SK-N-SH (cell line): ENCODE measurements around the gene NR2F6. TPM values are rescaled to one million over a fixed set of nuclear protein-coding genes. Genes with fewer than 3 reads are reported as not detected.

ENCODE experiments used
- CTCF ChIA-PET: fragments of 300-600, 350-600 bp; formaldehyde crosslinking; extraction: SDS; loops from one replicate; lab custom pipeline; 2021; lab: Yijun Ruan, JAX
- POLR2A ChIA-PET: fragments of 350-600 bp; sonication (Branson Sonifier 250); formaldehyde crosslinking; extraction: SDS; loops from one replicate; lab custom pipeline; 2020; ENCODE audit warnings: antibody characterized with exemption, inconsistent platforms; lab: Yijun Ruan, JAX
- DNase-seq: peaks from one replicate; pipeline ENCODE4 v3.0.0; 2012
- H2AFZ ChIP-seq: fragments of 200-600 bp; sonication (generic); 2 replicates; pipeline ENCODE4 v1.8.1; 2016; ENCODE audit warnings: antibody characterized with exemption, mild to moderate bottlenecking, low read depth
- H3F3A ChIP-seq: fragments of 200-600 bp; sonication (generic); replicated peaks from 2 replicates; pipeline ENCODE3; 2016; ENCODE audit warnings: antibody characterized with exemption, mild to moderate bottlenecking; ENCODE audit not compliant: insufficient read depth
- H3K27ac ChIP-seq, 2 experiments: fragments of 200-500 bp in 1 of 2; fragments of 200-600 bp in 1 of 2; sonication (Bioruptor generic) in 1 of 2; sonication (generic), shearing (Covaris generic) in 1 of 2; 2 replicates each; pipeline versions ENCODE4 v1.5.1 to v1.6.1; 2014 to 2016; ENCODE audit warnings: low read depth in 2 of 2, inconsistent platforms in 1 of 2, low read length in 1 of 2, mild to moderate bottlenecking in 1 of 2, mixed read lengths in 1 of 2
- H3K27me3 ChIP-seq: fragments of 200-600 bp; sonication (generic), shearing (Covaris generic); 2 replicates; pipeline ENCODE4 v1.6.1; 2016; ENCODE audit warnings: mixed run types; ENCODE audit not compliant: insufficient read depth
- H3K36me3 ChIP-seq, 2 experiments: fragments of 200-500 bp in 1 of 2; fragments of 200-600 bp in 1 of 2; sonication (Bioruptor generic) in 1 of 2; sonication (generic) in 1 of 2; replicated peaks in 1 of 2; 2 replicates each; pipeline versions ENCODE3 to v1.5.1; 2014 to 2016; ENCODE audit warnings: low read length in 1 of 2, mild to moderate bottlenecking in 1 of 2; ENCODE audit not compliant: insufficient read depth in 2 of 2, control insufficient read depth in 1 of 2
- H3K4me1 ChIP-seq, 2 experiments: fragments of 200-500 bp in 1 of 2; fragments of 200-600 bp in 1 of 2; sonication (Bioruptor generic) in 1 of 2; sonication (generic), shearing (Covaris generic) in 1 of 2; 2 replicates each; pipeline versions ENCODE4 v1.5.1 to v1.6.1; 2014 to 2016; ENCODE audit warnings: low read depth in 1 of 2, low read length in 1 of 2, mixed run types in 1 of 2; ENCODE audit not compliant: insufficient read depth in 2 of 2, control insufficient read depth in 1 of 2
- H3K4me2 ChIP-seq: fragments of 200-600 bp; sonication (generic), shearing (Covaris generic); 2 replicates; pipeline ENCODE4 v1.6.1; 2017; ENCODE audit warnings: mixed run types
- H3K4me3 ChIP-seq, 2 experiments: fragments of 200-500 bp in 1 of 2; fragments of 200-600 bp in 1 of 2; sonication (Bioruptor generic) in 1 of 2; sonication (generic), shearing (Covaris generic) in 1 of 2; 2 replicates each; pipeline versions ENCODE4 v1.5.1 to v1.8.1; 2014 to 2016; ENCODE audit warnings: low read depth in 2 of 2, inconsistent platforms in 1 of 2, low read length in 1 of 2, mild to moderate bottlenecking in 1 of 2, mixed read lengths in 1 of 2, moderate library complexity in 1 of 2
- H3K79me2 ChIP-seq: fragments of 200-600 bp; sonication (generic); 2 replicates; pipeline ENCODE4 v1.8.1; 2017; ENCODE audit warnings: mild to moderate bottlenecking; ENCODE audit not compliant: insufficient read depth
- H3K9ac ChIP-seq: fragments of 200-600 bp; sonication (generic); 2 replicates; pipeline ENCODE4 v1.6.1; 2017; ENCODE audit warnings: mixed run types
- H3K9me2 ChIP-seq: fragments of 200-600 bp; sonication (generic); 2 replicates; pipeline ENCODE4 v1.6.1; 2017; ENCODE audit warnings: mixed run types
- H3K9me3 ChIP-seq: fragments of 200-600 bp; sonication (generic); 2 replicates; pipeline ENCODE4 v1.6.1; 2017; ENCODE audit warnings: mixed run types, mild to moderate bottlenecking, moderate library complexity
- H4K20me1 ChIP-seq: fragments of 200-600 bp; sonication (generic); 2 replicates; pipeline ENCODE4 v1.6.1; 2017; ENCODE audit warnings: mild to moderate bottlenecking, mixed run types; ENCODE audit not compliant: insufficient read depth
- CHD2 ChIP-seq: fragments of 150-350 bp; IDR thresholded peaks from 2 replicates; pipeline ENCODE4 v1.6.1; 2018; ENCODE audit warnings: low read length; ENCODE audit not compliant: partially characterized antibody
- ELF1 ChIP-seq: IDR thresholded peaks from 2 replicates; pipeline ENCODE4 v1.4.0; 2012
- EZH2phosphoT487 ChIP-seq: fragments of 200-600 bp; sonication (generic); IDR thresholded peaks from 2 replicates; pipeline ENCODE4 v1.6.1; 2017; ENCODE audit warnings: low read depth, mixed run types, mild to moderate bottlenecking, antibody characterized with exemption, moderate library complexity, borderline replicate concordance
- FOXJ3 ChIP-seq: sonication (generic); formaldehyde crosslinking; IDR thresholded peaks from 2 replicates; pipeline ENCODE4 v1.5.1; 2020; ENCODE audit warnings: mild to moderate bottlenecking, missing genetic modification reagents
- GATA2 ChIP-seq: sonication (generic); formaldehyde crosslinking; IDR thresholded peaks from 2 replicates; pipeline ENCODE4 v1.5.0; 2020; ENCODE audit warnings: mild to moderate bottlenecking, missing genetic modification reagents
- MEF2A ChIP-seq: IDR thresholded peaks from 2 replicates; pipeline ENCODE4 v1.4.0; 2012; ENCODE audit warnings: low read depth, borderline replicate concordance
- MXI1 ChIP-seq: IDR thresholded peaks from 2 replicates; pipeline ENCODE4 v1.6.1; 2012; ENCODE audit warnings: mild to moderate bottlenecking, low read depth, low read length, improper control_type of control experiment
- POLR2AphosphoS5 ChIP-seq: IDR thresholded peaks from 2 replicates; pipeline ENCODE4 v1.6.1; 2012; ENCODE audit warnings: low read depth, low read length
- TEAD4 ChIP-seq: IDR thresholded peaks from 2 replicates; pipeline ENCODE4 v1.4.0; 2012; ENCODE audit warnings: mild to moderate bottlenecking, borderline replicate concordance; ENCODE audit not compliant: insufficient read depth
- YY1 ChIP-seq: IDR thresholded peaks from 2 replicates; pipeline ENCODE4 v1.4.0; 2012; ENCODE audit warnings: low read depth, mild to moderate bottlenecking
- WGBS: methylation state at CpG from one replicate; pipeline ENCODE4 v1.1.6; 2017; ENCODE audit warnings: low lambda C conversion rate; 5-methylcytosine and 5-hydroxymethylcytosine counted together
- polyA plus RNA-seq, 3 experiments: library from polyadenylated mRNA; depleted of rRNA; stranded (reverse); fragments of >200 nt; gene quantifications; 2 replicates each; pipeline ENCODE4 v1.2.3, GENCODE V29; 2012
- TF ChIP-seq, protein P1 (sequence below): IDR thresholded peaks from 2 replicates; pipeline ENCODE4 v1.4.0; 2012; ENCODE audit warnings: low read depth, borderline replicate concordance
- TF ChIP-seq, protein P2 (sequence below): IDR thresholded peaks from 2 replicates; pipeline ENCODE4 v1.6.1; 2012; ENCODE audit warnings: mild to moderate bottlenecking, low read depth, low read length, moderate library complexity

NR2F6 gene
- polyA plus RNA-seq, 1 of the 3 experiments (the other 2 are of a cell fraction), result 37.3 TPM

GRCh38 chr19:17209126-17210036 lies 36.3 kb downstream of the NR2F6 start:
- H3K4me3 ChIP-seq, result no peak overlapping the region
- no peaks in the 10 kb centered on the region for H3K27me3 ChIP-seq
- ChIA-PET POLR2A (no interaction called here), CTCF (interaction anchor here (0.6 to 1.6 kb wide), 2 partner anchors 27 to 73 kb away, joined by 3 to 4 read pairs; partner anchors contain the start of gene ANKLE1)
- no peaks in the 10 kb centered on the region for H4K20me1 ChIP-seq
- no peaks in the 10 kb centered on the region for H3K79me2 ChIP-seq
- H3K9me3 ChIP-seq, result no peaks in the 10 kb centered on the region
- H3K4me1 ChIP-seq, result peaks cover under 1 to 2% of the 10 kb centered on the region in 2 experiments; a peak in 2 of 4 replicates
- H3K9me2 ChIP-seq, result no peaks in the 10 kb centered on the region
- H3K4me2 ChIP-seq, result no peak overlapping the region
- peak overlapping the region in 1 of 2 experiments; percentile 5; a peak in 1 of 4 replicates for H3K27ac ChIP-seq
- WGBS, result 70% methylated on average over 18 of the region's 28 CpGs
- no peak overlapping the region for H3K9ac ChIP-seq
- H2AFZ ChIP-seq, result no peak overlapping the region
- peaks cover 13 to 37% of the 10 kb centered on the region in 2 experiments for H3K36me3 ChIP-seq
- DNase-seq, result peak; percentile 95
- peaks cover 8% of the 10 kb centered on the region for H3F3A ChIP-seq
- no peak for TF ChIP-seq ELF1
- no peak for TF ChIP-seq GATA2 (CRISPR knock-in tag)
- TF ChIP-seq, all 33 proteins: peak for 0

GRCh38 chr19:17206736-17207581 lies 38.8 kb downstream of the NR2F6 start:
- H3K27me3 ChIP-seq, result no peaks in the 10 kb centered on the region
- no peak overlapping the region for H3K27ac ChIP-seq
- H3K9me2 ChIP-seq, result no peaks in the 10 kb centered on the region
- no peak overlapping the region for H3K4me2 ChIP-seq
- ChIA-PET CTCF (interaction anchor here (1.3 to 4.1 kb wide), 2 partner anchors 72 to 76 kb away, joined by 3 to 22 read pairs; partner anchors contain the start of gene ANKLE1), POLR2A (no interaction called here)
- no peaks in the 10 kb centered on the region for H3K4me1 ChIP-seq
- no peak overlapping the region for H3K9ac ChIP-seq
- no peak overlapping the region for H3K4me3 ChIP-seq
- peaks cover 8% of the 10 kb centered on the region for H3F3A ChIP-seq
- 96% methylated on average over 14 of the region's 25 CpGs for WGBS
- H4K20me1 ChIP-seq, result no peaks in the 10 kb centered on the region
- DNase-seq, result no peak
- no peaks in the 10 kb centered on the region for H3K9me3 ChIP-seq
- H2AFZ ChIP-seq, result no peak overlapping the region
- H3K36me3 ChIP-seq, result peaks cover 13 to 38% of the 10 kb centered on the region in 2 experiments
- TF ChIP-seq, protein P1, sequence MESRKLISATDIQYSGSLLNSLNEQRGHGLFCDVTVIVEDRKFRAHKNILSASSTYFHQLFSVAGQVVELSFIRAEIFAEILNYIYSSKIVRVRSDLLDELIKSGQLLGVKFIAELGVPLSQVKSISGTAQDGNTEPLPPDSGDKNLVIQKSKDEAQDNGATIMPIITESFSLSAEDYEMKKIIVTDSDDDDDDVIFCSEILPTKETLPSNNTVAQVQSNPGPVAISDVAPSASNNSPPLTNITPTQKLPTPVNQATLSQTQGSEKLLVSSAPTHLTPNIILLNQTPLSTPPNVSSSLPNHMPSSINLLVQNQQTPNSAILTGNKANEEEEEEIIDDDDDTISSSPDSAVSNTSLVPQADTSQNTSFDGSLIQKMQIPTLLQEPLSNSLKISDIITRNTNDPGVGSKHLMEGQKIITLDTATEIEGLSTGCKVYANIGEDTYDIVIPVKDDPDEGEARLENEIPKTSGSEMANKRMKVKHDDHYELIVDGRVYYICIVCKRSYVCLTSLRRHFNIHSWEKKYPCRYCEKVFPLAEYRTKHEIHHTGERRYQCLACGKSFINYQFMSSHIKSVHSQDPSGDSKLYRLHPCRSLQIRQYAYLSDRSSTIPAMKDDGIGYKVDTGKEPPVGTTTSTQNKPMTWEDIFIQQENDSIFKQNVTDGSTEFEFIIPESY, result no peak
- TF ChIP-seq MEF2A (no peak), EZH2phosphoT487 (no peak), TEAD4 (no peak), CHD2 (no peak), YY1 (no peak), POLR2AphosphoS5 (no peak), MXI1 (no peak), ELF1 (no peak), FOXJ3 (CRISPR knock-in tag) (no peak)
- TF ChIP-seq, protein P2, sequence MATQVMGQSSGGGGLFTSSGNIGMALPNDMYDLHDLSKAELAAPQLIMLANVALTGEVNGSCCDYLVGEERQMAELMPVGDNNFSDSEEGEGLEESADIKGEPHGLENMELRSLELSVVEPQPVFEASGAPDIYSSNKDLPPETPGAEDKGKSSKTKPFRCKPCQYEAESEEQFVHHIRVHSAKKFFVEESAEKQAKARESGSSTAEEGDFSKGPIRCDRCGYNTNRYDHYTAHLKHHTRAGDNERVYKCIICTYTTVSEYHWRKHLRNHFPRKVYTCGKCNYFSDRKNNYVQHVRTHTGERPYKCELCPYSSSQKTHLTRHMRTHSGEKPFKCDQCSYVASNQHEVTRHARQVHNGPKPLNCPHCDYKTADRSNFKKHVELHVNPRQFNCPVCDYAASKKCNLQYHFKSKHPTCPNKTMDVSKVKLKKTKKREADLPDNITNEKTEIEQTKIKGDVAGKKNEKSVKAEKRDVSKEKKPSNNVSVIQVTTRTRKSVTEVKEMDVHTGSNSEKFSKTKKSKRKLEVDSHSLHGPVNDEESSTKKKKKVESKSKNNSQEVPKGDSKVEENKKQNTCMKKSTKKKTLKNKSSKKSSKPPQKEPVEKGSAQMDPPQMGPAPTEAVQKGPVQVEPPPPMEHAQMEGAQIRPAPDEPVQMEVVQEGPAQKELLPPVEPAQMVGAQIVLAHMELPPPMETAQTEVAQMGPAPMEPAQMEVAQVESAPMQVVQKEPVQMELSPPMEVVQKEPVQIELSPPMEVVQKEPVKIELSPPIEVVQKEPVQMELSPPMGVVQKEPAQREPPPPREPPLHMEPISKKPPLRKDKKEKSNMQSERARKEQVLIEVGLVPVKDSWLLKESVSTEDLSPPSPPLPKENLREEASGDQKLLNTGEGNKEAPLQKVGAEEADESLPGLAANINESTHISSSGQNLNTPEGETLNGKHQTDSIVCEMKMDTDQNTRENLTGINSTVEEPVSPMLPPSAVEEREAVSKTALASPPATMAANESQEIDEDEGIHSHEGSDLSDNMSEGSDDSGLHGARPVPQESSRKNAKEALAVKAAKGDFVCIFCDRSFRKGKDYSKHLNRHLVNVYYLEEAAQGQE, result no peak
- H3K79me2 ChIP-seq, result no peaks in the 10 kb centered on the region
